Neutrophil (primary cell): Measurements from ENCODE around the gene ATP13A4.

Source experiments
- H3K27ac ChIP-seq: fragments of 200-600 bp; sonication (generic); 2 replicates; pipeline ENCODE4 v1.5.1; 2016; ENCODE audit warnings: mild to moderate bottlenecking, moderate library complexity
- H3K27me3 ChIP-seq: fragments of 200-600 bp; sonication (generic); 2 replicates; pipeline ENCODE4 v1.6.0; 2016; ENCODE audit warnings: mild to moderate bottlenecking
- H3K36me3 ChIP-seq: fragments of 200-600 bp; sonication (generic); 2 replicates; pipeline ENCODE4 v1.5.1; 2017
- H3K4me1 ChIP-seq, 2 experiments: fragments of 200-600 bp in 1 of 2; sonication (generic) in 1 of 2; 1 replicate in 1 of 2; 2 replicates in 1 of 2; pipeline versions ENCODE4 v1.5.1 to v1.6.1; 2013 to 2016; ENCODE audit warnings: low read depth in 1 of 2, low read length in 1 of 2, mild to moderate bottlenecking in 1 of 2, moderate library complexity in 1 of 2; ENCODE audit not compliant: control insufficient read depth in 1 of 2, insufficient read depth in 1 of 2
- H3K4me3 ChIP-seq, 2 experiments: fragments of 200-600 bp in 1 of 2; sonication (generic) in 1 of 2; 1 replicate in 1 of 2; 2 replicates in 1 of 2; pipeline ENCODE4 v1.5.1; 2013 to 2016; ENCODE audit warnings: low read depth in 1 of 2, low read length in 1 of 2, mild to moderate bottlenecking in 1 of 2, moderate library complexity in 1 of 2
- H3K9me3 ChIP-seq: fragments of 200-600 bp; sonication (generic); 2 replicates; pipeline ENCODE4 v1.5.1; 2016
- TF ChIP-seq, protein P1 (sequence below): fragments of 200-600 bp; sonication (generic); IDR thresholded peaks from 2 replicates; pipeline ENCODE4 v1.5.1; 2016; ENCODE audit warnings: antibody characterized with exemption

ATP13A4 gene

DNA sequence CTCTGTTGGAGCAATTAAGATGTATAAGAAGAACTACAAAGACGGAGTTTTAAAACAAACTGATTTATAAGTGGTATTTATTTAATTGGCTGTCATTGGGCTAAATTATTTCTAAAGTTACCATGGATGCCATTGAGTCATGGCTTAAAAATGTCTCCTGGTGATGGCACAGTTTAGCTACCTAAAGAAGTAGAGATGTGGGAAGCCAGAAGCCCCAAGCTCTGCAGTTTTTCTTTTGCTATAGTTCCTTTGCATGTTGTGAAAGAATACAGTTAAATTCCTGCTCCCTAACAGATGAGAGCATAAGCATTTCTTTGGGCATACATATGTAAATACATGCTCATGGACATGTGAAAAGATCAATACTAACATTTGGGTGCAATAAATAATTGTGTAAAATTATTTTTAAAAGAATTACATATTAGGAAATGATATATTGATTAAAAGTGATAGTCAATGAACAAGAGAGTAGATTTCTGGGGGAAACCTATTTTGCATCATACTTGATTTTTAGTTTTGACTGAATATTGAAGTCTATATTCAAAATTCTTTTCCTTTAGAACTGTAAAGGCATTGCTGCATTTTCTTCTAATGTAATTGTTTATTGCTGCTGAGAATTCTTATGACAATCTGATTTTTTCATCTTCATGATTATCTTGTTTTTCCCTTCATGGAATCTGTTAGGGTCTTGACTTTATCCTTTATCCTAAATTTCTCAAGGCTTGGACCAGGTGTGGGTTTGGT is 40.4 kb upstream of the ATP13A4 start:
- Histone ChIP-seq H3K27ac (no peak overlapping the region), H3K4me1 (peaks cover 16 to 22% of the 10 kb centered on the region in 2 experiments), H3K27me3 (no peaks in the 10 kb centered on the region), H3K4me3 (no peak overlapping the region), H3K9me3 (no peaks in the 10 kb centered on the region), H3K36me3 (no peaks in the 10 kb centered on the region)
- TF ChIP-seq, protein P1, sequence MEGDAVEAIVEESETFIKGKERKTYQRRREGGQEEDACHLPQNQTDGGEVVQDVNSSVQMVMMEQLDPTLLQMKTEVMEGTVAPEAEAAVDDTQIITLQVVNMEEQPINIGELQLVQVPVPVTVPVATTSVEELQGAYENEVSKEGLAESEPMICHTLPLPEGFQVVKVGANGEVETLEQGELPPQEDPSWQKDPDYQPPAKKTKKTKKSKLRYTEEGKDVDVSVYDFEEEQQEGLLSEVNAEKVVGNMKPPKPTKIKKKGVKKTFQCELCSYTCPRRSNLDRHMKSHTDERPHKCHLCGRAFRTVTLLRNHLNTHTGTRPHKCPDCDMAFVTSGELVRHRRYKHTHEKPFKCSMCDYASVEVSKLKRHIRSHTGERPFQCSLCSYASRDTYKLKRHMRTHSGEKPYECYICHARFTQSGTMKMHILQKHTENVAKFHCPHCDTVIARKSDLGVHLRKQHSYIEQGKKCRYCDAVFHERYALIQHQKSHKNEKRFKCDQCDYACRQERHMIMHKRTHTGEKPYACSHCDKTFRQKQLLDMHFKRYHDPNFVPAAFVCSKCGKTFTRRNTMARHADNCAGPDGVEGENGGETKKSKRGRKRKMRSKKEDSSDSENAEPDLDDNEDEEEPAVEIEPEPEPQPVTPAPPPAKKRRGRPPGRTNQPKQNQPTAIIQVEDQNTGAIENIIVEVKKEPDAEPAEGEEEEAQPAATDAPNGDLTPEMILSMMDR, result no peak

DNA sequence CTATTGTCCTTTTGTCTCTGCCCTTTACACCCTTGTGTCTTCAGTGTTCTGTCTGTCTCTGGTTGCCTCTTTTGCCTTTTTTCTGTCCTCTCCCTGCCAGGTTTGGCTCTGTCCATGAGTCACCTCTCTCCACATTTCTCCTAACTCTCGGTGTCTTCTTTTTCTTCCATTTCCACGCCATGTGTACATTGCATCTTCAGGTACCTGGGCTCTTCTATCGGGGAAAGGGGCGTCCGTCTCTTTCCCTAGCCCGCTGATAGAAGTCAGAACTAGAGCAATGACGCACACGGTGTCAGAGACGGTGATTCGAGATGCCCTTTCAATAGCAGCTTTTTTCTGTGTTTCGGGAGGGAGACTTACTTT is 39.0 kb upstream of the ATP13A4 start:
- Histone ChIP-seq H3K36me3 (no peaks in the 10 kb centered on the region), H3K27ac (peak overlapping the region; percentile 73), H3K4me1 (peaks cover 16 to 33% of the 10 kb centered on the region in 2 experiments), H3K4me3 (peak overlapping the region; percentile 77 to 82), H3K27me3 (no peaks in the 10 kb centered on the region), H3K9me3 (no peaks in the 10 kb centered on the region)
- TF ChIP-seq, protein P1, result no peak

DNA sequence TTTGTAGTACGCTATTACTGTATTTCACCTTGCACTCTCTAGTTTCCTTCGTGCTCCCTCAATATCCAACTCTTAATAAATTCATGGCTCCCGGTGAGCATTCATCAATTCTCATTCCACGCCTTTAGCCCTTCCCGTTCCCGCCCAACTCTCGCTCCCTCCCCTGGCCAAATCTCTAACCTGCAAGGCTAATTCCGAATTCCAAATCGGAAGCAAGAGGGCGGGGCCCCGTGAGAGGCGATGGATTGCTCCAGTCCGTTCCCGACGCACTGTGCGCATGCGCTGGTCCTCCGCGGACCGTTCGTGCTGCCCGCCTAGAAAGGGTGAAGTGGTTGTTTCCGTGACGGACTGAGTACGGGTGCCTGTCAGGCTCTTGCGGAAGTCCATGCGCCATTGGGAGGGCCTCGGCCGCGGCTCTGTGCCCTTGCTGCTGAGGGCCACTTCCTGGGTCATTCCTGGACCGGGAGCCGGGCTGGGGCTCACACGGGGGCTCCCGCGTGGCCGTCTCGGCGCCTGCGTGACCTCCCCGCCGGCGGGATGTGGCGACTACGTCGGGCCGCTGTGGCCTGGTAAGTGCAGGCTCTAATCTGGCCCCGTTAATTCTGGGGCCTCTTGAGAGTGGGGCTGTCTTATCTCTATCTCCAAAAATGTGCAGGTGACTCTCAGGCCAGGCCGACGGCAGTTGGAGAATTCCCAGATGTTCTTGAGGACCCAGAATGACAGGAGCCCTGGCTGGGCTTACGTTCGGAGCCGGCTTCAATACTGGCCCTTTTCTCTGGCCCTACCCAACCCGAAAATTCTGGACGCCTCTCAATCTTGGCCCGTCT is 38.4 kb upstream of the ATP13A4 start, which contains the start of gene OPA1:
OPA1 (plus strand) TSS at position 368 of the 827 bp plus-strand sequence; CDS start at position 538, 170 bp downstream.
- H3K4me3 ChIP-seq, result peak within 1 kb of the TSS; percentile 77 to 82
- H3K27ac ChIP-seq, result peak within 1 kb of the TSS; percentile 73
- H3K27me3 ChIP-seq, result no peaks in the 10 kb centered on the region
- H3K36me3 ChIP-seq, result no peaks in the 10 kb centered on the region
- peaks cover 16 to 33% of the 10 kb centered on the region in 2 experiments for H3K4me1 ChIP-seq
- TF ChIP-seq, protein P1, result peak; percentile 14
- H3K9me3 ChIP-seq, result no peaks in the 10 kb centered on the region

DNA sequence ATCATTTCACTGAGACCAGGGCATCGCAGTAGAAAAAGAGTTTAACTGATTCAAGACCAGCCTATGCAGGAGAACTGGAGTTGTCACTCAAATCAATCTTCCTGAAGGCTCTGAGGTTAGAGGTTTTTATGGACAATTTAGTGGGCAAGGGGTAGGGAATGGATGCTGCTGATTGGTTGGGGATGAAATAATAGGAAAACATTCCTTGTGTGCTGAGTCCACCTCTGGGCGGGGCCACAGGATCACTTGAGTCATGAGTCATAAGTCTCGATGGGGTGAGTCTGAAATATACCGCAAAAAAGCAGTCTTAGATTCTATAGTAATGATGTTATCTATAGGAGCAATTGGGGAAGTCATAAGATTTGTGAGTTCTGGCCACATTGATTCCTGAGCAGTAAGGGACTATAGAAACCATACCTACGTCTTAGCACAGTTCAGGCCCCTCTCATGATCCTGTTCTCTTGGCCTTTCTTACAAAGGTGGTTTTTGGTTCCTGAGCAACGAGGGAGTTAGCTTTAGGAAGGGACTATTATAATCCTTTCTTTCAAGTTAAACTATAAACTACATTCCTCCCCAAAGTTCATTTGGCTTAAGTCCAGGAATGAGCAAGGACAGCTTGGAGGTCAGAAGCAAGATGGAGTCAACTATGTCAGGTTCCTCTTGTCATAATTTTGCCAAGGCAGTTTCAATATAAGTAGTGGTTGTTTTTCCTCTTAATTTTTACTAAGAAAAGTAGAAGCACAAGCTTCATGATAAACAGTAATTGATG is 35.6 kb upstream of the ATP13A4 start:
- no peak overlapping the region for H3K4me3 ChIP-seq
- peaks cover 16 to 33% of the 10 kb centered on the region in 2 experiments for H3K4me1 ChIP-seq
- no peaks in the 10 kb centered on the region for H3K9me3 ChIP-seq
- no peaks in the 10 kb centered on the region for H3K36me3 ChIP-seq
- TF ChIP-seq, protein P1, result no peak
- no peak overlapping the region for H3K27ac ChIP-seq
- no peaks in the 10 kb centered on the region for H3K27me3 ChIP-seq

DNA sequence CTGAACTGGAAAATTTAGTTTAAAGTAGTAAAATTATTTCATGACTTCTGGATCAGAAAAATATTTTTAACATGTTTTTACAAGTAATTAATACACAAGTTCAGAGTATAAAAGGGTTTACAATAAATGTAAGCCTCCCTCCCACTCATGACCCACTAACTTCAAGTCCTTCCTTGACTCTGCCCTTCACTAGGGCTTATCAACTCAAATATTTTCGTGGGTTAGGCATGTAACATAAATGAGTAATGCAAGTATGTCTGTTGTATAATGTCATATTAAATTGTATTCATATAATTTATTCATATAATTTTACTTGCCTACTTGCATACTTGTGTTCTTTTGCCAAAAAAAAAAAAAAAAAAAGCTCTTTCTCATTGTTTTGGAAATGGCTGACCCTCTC is 34.9 kb upstream of the ATP13A4 start:
- Histone ChIP-seq H3K36me3 (no peaks in the 10 kb centered on the region), H3K27me3 (no peaks in the 10 kb centered on the region), H3K9me3 (no peaks in the 10 kb centered on the region), H3K4me1 (peaks cover 16 to 29% of the 10 kb centered on the region in 2 experiments), H3K27ac (no peak overlapping the region), H3K4me3 (no peak overlapping the region)
- TF ChIP-seq, protein P1, result no peak
